ENCODE data around the gene DAZAP1. TPM values are rescaled to one million over a fixed set of nuclear protein-coding genes. Genes with fewer than 3 reads are reported as not detected.

Gene DAZAP1
- polyA plus RNA-seq, 1 donor (not counting 4 experiments of a cell fraction or from before 2014, with no cell fraction given) = 99.2 TPM

DNA sequence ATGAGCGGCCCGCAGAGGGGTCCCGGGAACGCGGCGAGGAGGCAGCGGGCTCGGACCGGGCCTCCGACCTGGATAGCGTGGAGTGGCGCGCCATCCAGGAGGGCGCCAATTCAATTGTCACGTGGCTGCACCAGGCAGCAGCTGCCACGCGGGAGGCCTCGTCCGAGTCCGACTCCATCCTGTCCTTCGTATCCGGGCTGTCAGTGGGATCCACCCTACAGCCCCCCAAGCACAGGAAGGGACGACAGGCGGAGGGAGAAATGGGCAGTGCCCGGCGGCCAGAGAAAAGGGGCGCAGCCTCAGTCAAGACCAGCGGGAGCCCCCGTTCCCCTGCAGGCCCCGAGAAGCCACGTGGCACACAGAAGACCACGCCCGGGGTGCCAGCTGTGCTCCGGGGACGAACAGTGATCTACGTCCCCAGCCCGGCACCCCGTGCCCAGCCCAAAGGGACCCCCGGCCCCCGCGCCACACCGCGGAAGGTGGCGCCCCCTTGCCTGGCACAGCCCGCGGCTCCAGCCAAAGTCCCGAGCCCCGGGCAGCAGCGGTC is 61.0 kb downstream of the DAZAP1 start:
- H3K4me1 ChIP-seq (ENCODE audit: control insufficient read depth, extremely low read depth, insufficient read depth, low read length) = peaks cover 16% of the 10 kb centered on the region
- FAIRE-seq = no peak

DNA sequence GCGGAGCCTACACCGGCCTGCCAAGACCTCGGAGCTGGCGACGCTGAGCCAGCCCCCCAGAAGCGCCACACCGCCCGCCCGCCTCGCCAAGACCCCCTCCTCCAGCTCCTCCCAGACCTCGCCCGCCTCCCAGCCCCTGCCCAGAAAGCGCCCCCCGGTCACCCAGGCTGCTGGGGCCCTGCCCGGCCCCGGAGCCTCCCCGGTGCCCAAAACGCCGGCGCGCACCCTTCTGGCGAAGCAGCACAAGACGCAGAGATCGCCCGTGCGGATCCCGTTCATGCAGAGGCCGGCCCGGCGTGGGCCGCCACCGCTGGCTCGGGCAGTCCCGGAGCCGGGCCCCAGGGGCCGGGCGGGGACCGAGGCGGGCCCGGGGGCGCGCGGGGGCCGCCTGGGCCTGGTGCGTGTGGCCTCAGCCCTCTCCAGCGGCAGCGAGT is 61.5 kb downstream of the DAZAP1 start:
- Histone ChIP-seq H3K27ac (ENCODE audit: control insufficient read depth, insufficient read depth, low read length) (no peak overlapping the region), H3K4me1 (ENCODE audit: control insufficient read depth, extremely low read depth, insufficient read depth, low read length) (peaks cover 16% of the 10 kb centered on the region), H3K4me2 (ENCODE audit: control insufficient read depth, extremely low read depth, insufficient read depth, low read depth, low read length) (peak overlapping the region; percentile 60), H2AFZ (ENCODE audit: control insufficient read depth, low read length) (no peak overlapping the region), H3K9ac (ENCODE audit: control insufficient read depth, extremely low read depth, insufficient read depth, low read length) (no peak overlapping the region), H3K27me3 (ENCODE audit: control insufficient read depth, extremely low read depth, insufficient read depth, low read length) (peaks cover 61% of the 10 kb centered on the region), H3K36me3 (ENCODE audit: control insufficient read depth in 2 of 2, extremely low read depth in 1 of 2, insufficient read depth in 2 of 2, low read length in 2 of 2) (no peaks in the 10 kb centered on the region), H3K9me1 (ENCODE audit: control insufficient read depth, extremely low read depth, insufficient read depth, low read length) (peaks cover 4% of the 10 kb centered on the region), H4K20me1 (ENCODE audit: control insufficient read depth, extremely low read depth, insufficient read depth, low read length) (peaks cover 12% of the 10 kb centered on the region), H3K4me3 (ENCODE audit: control insufficient read depth in 2 of 3, extremely low read depth in 1 of 3, insufficient read depth in 2 of 3, low read depth in 1 of 3, low read length in 3 of 3) (peak overlapping the region in 2 of 3 experiments; percentile 27 to 36), H3K9me3 (ENCODE audit: control insufficient read depth, low read depth, low read length) (no peaks in the 10 kb centered on the region), H3K79me2 (ENCODE audit: control insufficient read depth, insufficient read depth, low read length) (no peaks in the 10 kb centered on the region)
- FAIRE-seq (no peak), DNase-seq (ENCODE audit: low read depth, low spot score) (no peak)
- dilution Hi-C loops (cut with MboI; ENCODE audit: extremely low pct_ligation_motif_present, low sequenced_read_pairs) = no loop called here
- TF ChIP-seq, protein P1, sequence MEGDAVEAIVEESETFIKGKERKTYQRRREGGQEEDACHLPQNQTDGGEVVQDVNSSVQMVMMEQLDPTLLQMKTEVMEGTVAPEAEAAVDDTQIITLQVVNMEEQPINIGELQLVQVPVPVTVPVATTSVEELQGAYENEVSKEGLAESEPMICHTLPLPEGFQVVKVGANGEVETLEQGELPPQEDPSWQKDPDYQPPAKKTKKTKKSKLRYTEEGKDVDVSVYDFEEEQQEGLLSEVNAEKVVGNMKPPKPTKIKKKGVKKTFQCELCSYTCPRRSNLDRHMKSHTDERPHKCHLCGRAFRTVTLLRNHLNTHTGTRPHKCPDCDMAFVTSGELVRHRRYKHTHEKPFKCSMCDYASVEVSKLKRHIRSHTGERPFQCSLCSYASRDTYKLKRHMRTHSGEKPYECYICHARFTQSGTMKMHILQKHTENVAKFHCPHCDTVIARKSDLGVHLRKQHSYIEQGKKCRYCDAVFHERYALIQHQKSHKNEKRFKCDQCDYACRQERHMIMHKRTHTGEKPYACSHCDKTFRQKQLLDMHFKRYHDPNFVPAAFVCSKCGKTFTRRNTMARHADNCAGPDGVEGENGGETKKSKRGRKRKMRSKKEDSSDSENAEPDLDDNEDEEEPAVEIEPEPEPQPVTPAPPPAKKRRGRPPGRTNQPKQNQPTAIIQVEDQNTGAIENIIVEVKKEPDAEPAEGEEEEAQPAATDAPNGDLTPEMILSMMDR (optimal IDR thresholded peaks at IDR 0.05 in 1 of 3, IDR thresholded peaks at IDR 0.05 in 1 of 3, conservative IDR thresholded peaks at IDR 0.05 in 1 of 3; ENCODE audit: extremely low read depth in 1 of 3, insufficient read depth in 2 of 3, low read length in 3 of 3) = peak in 2 of 3 experiments; percentile 13 to 54
- TF ChIP-seq EZH2 (IDR thresholded peaks at IDR 0.05; ENCODE audit: low read length) = no peak

More for the DNA sequence above, 61.0 kb downstream of the DAZAP1 start:
- DNase-seq (ENCODE audit: low read depth, low spot score) = no peak
- Histone ChIP-seq H3K4me2 (ENCODE audit: control insufficient read depth, extremely low read depth, insufficient read depth, low read depth, low read length) (peak overlapping the region; percentile 60), H3K9ac (ENCODE audit: control insufficient read depth, extremely low read depth, insufficient read depth, low read length) (no peak overlapping the region), H3K79me2 (ENCODE audit: control insufficient read depth, insufficient read depth, low read length) (no peaks in the 10 kb centered on the region), H3K27me3 (ENCODE audit: control insufficient read depth, extremely low read depth, insufficient read depth, low read length) (peaks cover 61% of the 10 kb centered on the region), H3K9me1 (ENCODE audit: control insufficient read depth, extremely low read depth, insufficient read depth, low read length) (peaks cover 4% of the 10 kb centered on the region), H3K36me3 (ENCODE audit: control insufficient read depth in 2 of 2, extremely low read depth in 1 of 2, insufficient read depth in 2 of 2, low read length in 2 of 2) (no peaks in the 10 kb centered on the region), H3K4me3 (ENCODE audit: control insufficient read depth in 2 of 3, extremely low read depth in 1 of 3, insufficient read depth in 2 of 3, low read depth in 1 of 3, low read length in 3 of 3) (peak overlapping the region in 1 of 3 experiments; percentile 36), H3K27ac (ENCODE audit: control insufficient read depth, insufficient read depth, low read length) (no peak overlapping the region), H4K20me1 (ENCODE audit: control insufficient read depth, extremely low read depth, insufficient read depth, low read length) (peaks cover 12% of the 10 kb centered on the region), H2AFZ (ENCODE audit: control insufficient read depth, low read length) (no peak overlapping the region), H3K9me3 (ENCODE audit: control insufficient read depth, low read depth, low read length) (no peaks in the 10 kb centered on the region)
- TF ChIP-seq, protein P1 (optimal IDR thresholded peaks at IDR 0.05 in 1 of 3, IDR thresholded peaks at IDR 0.05 in 1 of 3, conservative IDR thresholded peaks at IDR 0.05 in 1 of 3; ENCODE audit: extremely low read depth in 1 of 3, insufficient read depth in 2 of 3, low read length in 3 of 3) = no peak
- TF ChIP-seq EZH2 (IDR thresholded peaks at IDR 0.05; ENCODE audit: low read length) = peak; percentile 74
- dilution Hi-C loops (cut with MboI; ENCODE audit: extremely low pct_ligation_motif_present, low sequenced_read_pairs) = no loop called here

Measured in keratinocyte (primary cell).